ENCODE measurements around the gene GFPT2. TPM values are rescaled to one million over a fixed set of nuclear protein-coding genes. Genes with fewer than 3 reads are reported as not detected.
"Not testable (repeated sequence)": the region's sequence is repeated elsewhere in the genome, so short reads cannot be mapped to it uniquely, and the experiment has no call there.

Gene GFPT2
- total and polyA plus RNA-seq, 11 donors, result 3.7 to 33.9 (median 8.5) TPM

GRCh38 chr5:180302256-180302655 lies 50.9 kb downstream of the GFPT2 start:
- intact Hi-C loops (cut with DNase I), result no loop called here
- no peaks in the 10 kb centered on the region for H3K9me3 ChIP-seq
- H3K36me3 ChIP-seq, result peaks cover 0 to 30% (median 0%) of the 10 kb centered on the region in 9 donors
- no peaks in the 10 kb centered on the region for H3K4me1 ChIP-seq
- ATAC-seq (no peak), DNase-seq (no peak)
- no peaks in the 10 kb centered on the region for H3K27me3 ChIP-seq
- WGBS, 4 donors, result 91 to 94% (median 94%) methylated on average over 10 of the region's 10 CpGs
- H3K27ac ChIP-seq, result no peak overlapping the region
- TF ChIP-seq POLR2A (IDR thresholded peaks at IDR 0.05), result no peak
- TF ChIP-seq CTCF (IDR thresholded peaks at IDR 0.05), result no peak
- H3K4me3 ChIP-seq, result no peak overlapping the region

GRCh38 chr5:180301253-180301652 lies 51.9 kb downstream of the GFPT2 start:
- ATAC-seq (no peak), DNase-seq (no peak)
- H3K4me1 ChIP-seq, result no peaks in the 10 kb centered on the region
- H3K4me3 ChIP-seq, result no peak overlapping the region
- TF ChIP-seq CTCF (IDR thresholded peaks at IDR 0.05) (no peak), POLR2A (IDR thresholded peaks at IDR 0.05) (no peak)
- intact Hi-C loops (cut with DNase I), result no loop called here
- peaks cover 0 to 30% (median 0%) of the 10 kb centered on the region in 9 donors for H3K36me3 ChIP-seq
- no peaks in the 10 kb centered on the region for H3K27me3 ChIP-seq
- WGBS, 4 donors, result 74 to 86% (median 79%) methylated on average over 4 of the region's 4 CpGs
- H3K9me3 ChIP-seq, result no peaks in the 10 kb centered on the region
- no peak overlapping the region for H3K27ac ChIP-seq

DNA sequence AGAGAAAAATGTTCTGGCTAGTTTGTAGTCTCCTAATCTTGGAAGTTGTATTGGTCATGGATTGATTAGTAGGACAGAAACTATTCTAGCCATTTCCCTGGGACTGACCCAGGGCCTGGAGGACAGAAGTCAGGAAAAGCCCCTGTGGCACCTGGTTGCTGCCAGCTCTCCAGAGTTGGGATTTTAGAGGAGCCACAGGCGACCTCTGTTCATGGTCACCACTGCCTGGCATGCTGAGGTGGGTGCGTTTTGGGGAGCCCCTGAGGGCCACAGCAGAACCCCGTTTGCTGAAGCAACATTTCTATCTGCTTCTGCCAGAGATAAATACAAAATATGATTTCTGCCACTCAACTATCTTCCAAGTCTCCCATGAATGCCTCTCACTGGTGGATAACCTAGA lies 53.6 kb downstream of the GFPT2 start:
- 64 to 84% (median 74%) methylated on average over 3 of the region's 3 CpGs for WGBS, 4 donors
- no peaks in the 10 kb centered on the region for H3K9me3 ChIP-seq
- no peak overlapping the region for H3K4me3 ChIP-seq
- intact Hi-C loops (cut with DNase I), result loop anchor here in 1 of 10 donors (10.0 kb wide), 1 partner anchor 365 kb away; no protein-coding TSS in a partner anchor
- no peaks in the 10 kb centered on the region for H3K27me3 ChIP-seq
- DNase-seq, result no peak
- H3K4me1 ChIP-seq, result no peaks in the 10 kb centered on the region
- ATAC-seq, result no peak
- H3K27ac ChIP-seq, result no peak overlapping the region
- H3K36me3 ChIP-seq, result peaks cover 0 to 27% (median 0%) of the 10 kb centered on the region in 9 donors
- TF ChIP-seq CTCF (IDR thresholded peaks at IDR 0.05), result no peak
- no peak for TF ChIP-seq POLR2A (IDR thresholded peaks at IDR 0.05)

DNA sequence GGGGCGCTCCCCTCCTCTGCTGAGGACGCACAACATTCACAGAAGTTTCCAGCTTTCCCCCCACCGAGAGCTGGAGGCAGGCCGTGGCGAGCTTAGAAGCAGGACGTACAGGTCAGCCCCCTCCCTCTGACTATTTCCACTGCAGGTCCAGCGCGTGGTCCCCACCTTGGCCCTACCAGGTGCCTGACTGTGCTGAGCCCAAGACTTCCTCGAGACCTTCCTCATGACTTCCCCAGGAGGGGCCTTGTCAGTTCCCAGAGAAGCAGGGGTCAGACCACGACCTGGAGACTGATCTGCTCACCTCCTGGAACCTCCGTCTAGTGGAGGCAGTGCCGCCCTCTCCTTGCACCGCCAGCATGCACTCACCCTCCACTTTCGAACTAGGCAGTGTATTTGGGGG lies 54.1 kb downstream of the GFPT2 start:
- not testable (repeated sequence) for H3K9me3 ChIP-seq, DNase-seq, H3K27ac ChIP-seq, H3K4me1 ChIP-seq, ATAC-seq, H3K27me3 ChIP-seq, H3K4me3 ChIP-seq
- intact Hi-C loops (cut with DNase I), result loop anchor here in 1 of 10 donors (10.0 kb wide), 1 partner anchor 366 kb away; no protein-coding TSS in a partner anchor
- 87 to 92% (median 89%) methylated on average over 12 to 14 of the region's 14 CpGs for WGBS, 4 donors
- peaks cover 0 to 22% (median 0%) of the 10 kb centered on the region in 9 donors for H3K36me3 ChIP-seq
